DOHH2 (cell line): ENCODE measurements around the gene ZNF491.
"Not testable (repeated sequence)": the region's sequence is repeated elsewhere in the genome, so short reads cannot be mapped to it uniquely, and the experiment has no call there.

Source experiments
- EZH2phosphoT487 ChIP-seq: fragments of 200-600 bp; sonication (generic); IDR thresholded peaks from 2 replicates; pipeline ENCODE4 v1.6.1; 2017; ENCODE audit warnings: borderline replicate concordance, mild to moderate bottlenecking, antibody characterized with exemption, low read length, moderate library complexity, mixed read lengths
- TF ChIP-seq, protein P1 (sequence below): fragments of 200-600 bp; sonication (generic); IDR thresholded peaks from one replicate; pipeline ENCODE4 v1.5.1; 2014; ENCODE audit warnings: antibody characterized with exemption, mild to moderate bottlenecking, low read depth, low read length; ENCODE audit not compliant: poor library complexity, severe bottlenecking

DNA sequence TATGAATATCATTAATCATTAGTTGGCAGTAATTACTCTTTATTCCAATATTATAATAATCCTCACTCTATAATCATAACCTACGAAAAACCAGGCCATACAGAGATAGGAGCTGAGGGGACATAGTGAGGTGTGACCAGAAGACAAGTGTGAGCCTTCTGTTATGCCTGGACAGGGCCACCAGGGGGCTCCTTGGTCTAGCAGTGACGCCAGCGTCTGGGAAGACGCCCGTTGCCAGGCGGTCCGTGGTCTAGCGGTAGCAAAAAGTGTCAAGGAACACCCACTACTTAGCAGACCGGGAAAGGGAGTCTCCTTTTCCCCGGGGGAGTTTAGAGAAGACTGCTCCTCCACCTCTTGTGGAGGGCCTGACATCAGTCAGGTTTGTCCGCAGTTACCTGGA, 26.8 kb upstream of the ZNF491 start:
- TF ChIP-seq, protein P1, sequence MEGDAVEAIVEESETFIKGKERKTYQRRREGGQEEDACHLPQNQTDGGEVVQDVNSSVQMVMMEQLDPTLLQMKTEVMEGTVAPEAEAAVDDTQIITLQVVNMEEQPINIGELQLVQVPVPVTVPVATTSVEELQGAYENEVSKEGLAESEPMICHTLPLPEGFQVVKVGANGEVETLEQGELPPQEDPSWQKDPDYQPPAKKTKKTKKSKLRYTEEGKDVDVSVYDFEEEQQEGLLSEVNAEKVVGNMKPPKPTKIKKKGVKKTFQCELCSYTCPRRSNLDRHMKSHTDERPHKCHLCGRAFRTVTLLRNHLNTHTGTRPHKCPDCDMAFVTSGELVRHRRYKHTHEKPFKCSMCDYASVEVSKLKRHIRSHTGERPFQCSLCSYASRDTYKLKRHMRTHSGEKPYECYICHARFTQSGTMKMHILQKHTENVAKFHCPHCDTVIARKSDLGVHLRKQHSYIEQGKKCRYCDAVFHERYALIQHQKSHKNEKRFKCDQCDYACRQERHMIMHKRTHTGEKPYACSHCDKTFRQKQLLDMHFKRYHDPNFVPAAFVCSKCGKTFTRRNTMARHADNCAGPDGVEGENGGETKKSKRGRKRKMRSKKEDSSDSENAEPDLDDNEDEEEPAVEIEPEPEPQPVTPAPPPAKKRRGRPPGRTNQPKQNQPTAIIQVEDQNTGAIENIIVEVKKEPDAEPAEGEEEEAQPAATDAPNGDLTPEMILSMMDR = not testable (repeated sequence)
- TF ChIP-seq EZH2phosphoT487 = not testable (repeated sequence)
